Measurements from ENCODE around the gene PAPLN. TPM values are rescaled to one million over a fixed set of nuclear protein-coding genes. Genes with fewer than 3 reads are reported as not detected.

PAPLN gene
- total and polyA plus RNA-seq, 9 of the 15 experiments (the other 6 are each of a cell fraction or from before 2014, with no cell fraction given): 0.43 to 3.5 (median 1.7) TPM

GRCh38 chr14:73283608-73284379 is 46.5 kb downstream of the PAPLN start:
- no peaks in the 10 kb centered on the region for H3K4me1 ChIP-seq (replicated peaks in 1 of 2; ENCODE audit: control insufficient read depth in 2 of 2, insufficient read depth in 2 of 2, low read length in 2 of 2)
- 69% methylated on average over 11 of the region's 12 CpGs for WGBS (ENCODE audit: insufficient coverage, low coverage, missing lambda C conversion rate)
- no peak overlapping the region for H2AFZ ChIP-seq (ENCODE audit: low read depth, low read length)
- no peak overlapping the region for H3K9ac ChIP-seq (ENCODE audit: insufficient read depth in 1 of 2, low read depth in 2 of 2, low read length in 2 of 2)
- no peaks in the 10 kb centered on the region for H3K9me3 ChIP-seq (replicated peaks; ENCODE audit: control insufficient read depth, insufficient read depth, low read depth, low read length)
- ChIA-PET CTCF (ENCODE audit: low intra/inter-chr PET ratio) (no interaction called here), POLR2A (interaction anchor here (1.0 kb wide), 1 partner anchor 188 kb away, joined by 3 read pairs; no protein-coding TSS in a partner anchor)
- H3K4me3 ChIP-seq: no peak overlapping the region
- FAIRE-seq (no peak), ATAC-seq (no peak), DNase-seq (ENCODE audit: extremely low read depth in 1 of 4, low spot score in 3 of 4) (no peak)
- no peak overlapping the region for H3K27ac ChIP-seq (ENCODE audit: extremely low read depth, low read depth, low read length)
- H3K27me3 ChIP-seq (ENCODE audit: control insufficient read depth in 2 of 2, insufficient read depth in 2 of 2, low read length in 2 of 2): no peaks in the 10 kb centered on the region
- H3K36me3 ChIP-seq (ENCODE audit: control insufficient read depth, insufficient read depth, low read length): peaks cover 62% of the 10 kb centered on the region; the same call in 2 of the 3 replicates
- H3K79me2 ChIP-seq (ENCODE audit: control insufficient read depth, insufficient read depth, low read length): no peaks in the 10 kb centered on the region
- in situ Hi-C loops (cut with MboI): no loop called here
- no TSS peak for BruUV-seq (replicated peaks)
- H4K20me1 ChIP-seq (replicated peaks; ENCODE audit: control insufficient read depth, insufficient read depth, low read length): no peaks in the 10 kb centered on the region
- H3K9me1 ChIP-seq (ENCODE audit: control insufficient read depth, insufficient read depth, low read length): no peaks in the 10 kb centered on the region
- no peak overlapping the region for H3K4me2 ChIP-seq (ENCODE audit: insufficient read depth, low read length)
- intact Hi-C loops (cut with micrococcal nuclease): no loop called here
- no peak for TF ChIP-seq ZNF274 (IDR thresholded peaks at IDR 0.05; ENCODE audit: borderline replicate concordance, low read depth, low read length)
- no peak for TF ChIP-seq ZNF512 (tag; IDR thresholded peaks at IDR 0.05)
- TF ChIP-seq ZKSCAN3 (CRISPR knock-in tag; IDR thresholded peaks at IDR 0.05): no peak
- no peak for TF ChIP-seq TFAM (CRISPR knock-in tag; conservative IDR thresholded peaks at IDR 0.05)
- no peak for TF ChIP-seq ZNF785 (CRISPR knock-in tag; IDR thresholded peaks at IDR 0.05)
- TF ChIP-seq ESRRB (CRISPR knock-in tag; IDR thresholded peaks at IDR 0.05; ENCODE audit: borderline replicate concordance): no peak
- no peak for TF ChIP-seq TBP (optimal IDR thresholded peaks at IDR 0.05; ENCODE audit: low read depth, low read length)
- no peak for TF ChIP-seq ZNF280A (IDR thresholded peaks at IDR 0.05; ENCODE audit: low read depth, partially characterized antibody)
- TF ChIP-seq CREB1 (IDR thresholded peaks at IDR 0.05): no peak
- no peak for TF ChIP-seq CREB1 (CRISPR knock-in tag; IDR thresholded peaks at IDR 0.05)
- TF ChIP-seq, protein P1, sequence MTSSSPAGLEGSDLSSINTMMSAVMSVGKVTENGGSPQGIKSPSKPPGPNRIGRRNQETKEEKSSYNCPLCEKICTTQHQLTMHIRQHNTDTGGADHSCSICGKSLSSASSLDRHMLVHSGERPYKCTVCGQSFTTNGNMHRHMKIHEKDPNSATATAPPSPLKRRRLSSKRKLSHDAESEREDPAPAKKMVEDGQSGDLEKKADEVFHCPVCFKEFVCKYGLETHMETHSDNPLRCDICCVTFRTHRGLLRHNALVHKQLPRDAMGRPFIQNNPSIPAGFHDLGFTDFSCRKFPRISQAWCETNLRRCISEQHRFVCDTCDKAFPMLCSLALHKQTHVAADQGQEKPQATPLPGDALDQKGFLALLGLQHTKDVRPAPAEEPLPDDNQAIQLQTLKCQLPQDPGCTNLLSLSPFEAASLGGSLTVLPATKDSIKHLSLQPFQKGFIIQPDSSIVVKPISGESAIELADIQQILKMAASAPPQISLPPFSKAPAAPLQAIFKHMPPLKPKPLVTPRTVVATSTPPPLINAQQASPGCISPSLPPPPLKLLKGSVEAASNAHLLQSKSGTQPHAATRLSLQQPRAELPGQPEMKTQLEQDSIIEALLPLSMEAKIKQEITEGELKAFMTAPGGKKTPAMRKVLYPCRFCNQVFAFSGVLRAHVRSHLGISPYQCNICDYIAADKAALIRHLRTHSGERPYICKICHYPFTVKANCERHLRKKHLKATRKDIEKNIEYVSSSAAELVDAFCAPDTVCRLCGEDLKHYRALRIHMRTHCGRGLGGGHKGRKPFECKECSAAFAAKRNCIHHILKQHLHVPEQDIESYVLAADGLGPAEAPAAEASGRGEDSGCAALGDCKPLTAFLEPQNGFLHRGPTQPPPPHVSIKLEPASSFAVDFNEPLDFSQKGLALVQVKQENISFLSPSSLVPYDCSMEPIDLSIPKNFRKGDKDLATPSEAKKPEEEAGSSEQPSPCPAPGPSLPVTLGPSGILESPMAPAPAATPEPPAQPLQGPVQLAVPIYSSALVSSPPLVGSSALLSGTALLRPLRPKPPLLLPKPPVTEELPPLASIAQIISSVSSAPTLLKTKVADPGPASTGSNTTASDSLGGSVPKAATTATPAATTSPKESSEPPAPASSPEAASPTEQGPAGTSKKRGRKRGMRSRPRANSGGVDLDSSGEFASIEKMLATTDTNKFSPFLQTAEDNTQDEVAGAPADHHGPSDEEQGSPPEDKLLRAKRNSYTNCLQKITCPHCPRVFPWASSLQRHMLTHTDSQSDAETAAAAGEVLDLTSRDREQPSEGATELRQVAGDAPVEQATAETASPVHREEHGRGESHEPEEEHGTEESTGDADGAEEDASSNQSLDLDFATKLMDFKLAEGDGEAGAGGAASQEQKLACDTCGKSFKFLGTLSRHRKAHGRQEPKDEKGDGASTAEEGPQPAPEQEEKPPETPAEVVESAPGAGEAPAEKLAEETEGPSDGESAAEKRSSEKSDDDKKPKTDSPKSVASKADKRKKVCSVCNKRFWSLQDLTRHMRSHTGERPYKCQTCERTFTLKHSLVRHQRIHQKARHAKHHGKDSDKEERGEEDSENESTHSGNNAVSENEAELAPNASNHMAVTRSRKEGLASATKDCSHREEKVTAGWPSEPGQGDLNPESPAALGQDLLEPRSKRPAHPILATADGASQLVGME (CRISPR knock-in tag; IDR thresholded peaks at IDR 0.05): no peak
